Smooth muscle cell of the brain vasculature (primary cell): ENCODE results near the gene GSK3A.

Source experiments
- DNase-seq: peaks from one replicate; pipeline ENCODE4 v3.0.0-alpha.2; 2012; ENCODE audit warnings: low read depth, low spot score

The GSK3A gene

DNA sequence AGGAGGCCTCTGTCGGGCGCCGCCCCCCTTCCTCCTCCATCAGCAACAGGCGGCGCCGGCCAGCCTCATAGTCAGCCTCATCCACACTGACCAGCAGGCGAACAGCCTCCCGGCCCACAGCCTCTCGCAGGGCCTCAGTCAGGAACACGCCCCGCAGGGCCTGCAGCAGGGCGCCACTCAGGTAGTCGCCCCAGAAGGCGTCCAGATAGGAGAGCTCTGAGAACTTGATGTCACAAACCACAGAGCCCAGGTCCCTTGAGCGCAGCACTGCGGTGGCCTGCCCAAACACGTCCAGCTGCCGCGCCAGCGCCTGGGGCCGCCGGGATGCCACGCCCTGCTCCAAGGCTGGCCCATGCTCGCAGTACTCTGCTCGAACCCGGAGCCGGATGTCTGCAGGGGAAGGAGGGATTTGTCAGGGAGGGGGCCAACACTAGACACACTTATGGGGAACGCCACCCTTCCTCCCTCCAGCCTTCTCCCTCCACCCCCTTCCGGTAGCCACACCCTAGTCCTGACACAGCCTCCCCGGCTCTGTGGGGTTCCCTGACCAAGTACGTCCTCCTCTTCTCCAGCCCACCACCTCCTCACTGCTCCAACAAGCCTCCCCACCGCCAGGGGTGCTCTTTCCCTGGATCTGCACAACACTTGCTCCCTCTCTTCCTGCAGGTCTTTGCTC lies 42.8 kb downstream of the GSK3A start:
- DNase-seq: no peak

DNA sequence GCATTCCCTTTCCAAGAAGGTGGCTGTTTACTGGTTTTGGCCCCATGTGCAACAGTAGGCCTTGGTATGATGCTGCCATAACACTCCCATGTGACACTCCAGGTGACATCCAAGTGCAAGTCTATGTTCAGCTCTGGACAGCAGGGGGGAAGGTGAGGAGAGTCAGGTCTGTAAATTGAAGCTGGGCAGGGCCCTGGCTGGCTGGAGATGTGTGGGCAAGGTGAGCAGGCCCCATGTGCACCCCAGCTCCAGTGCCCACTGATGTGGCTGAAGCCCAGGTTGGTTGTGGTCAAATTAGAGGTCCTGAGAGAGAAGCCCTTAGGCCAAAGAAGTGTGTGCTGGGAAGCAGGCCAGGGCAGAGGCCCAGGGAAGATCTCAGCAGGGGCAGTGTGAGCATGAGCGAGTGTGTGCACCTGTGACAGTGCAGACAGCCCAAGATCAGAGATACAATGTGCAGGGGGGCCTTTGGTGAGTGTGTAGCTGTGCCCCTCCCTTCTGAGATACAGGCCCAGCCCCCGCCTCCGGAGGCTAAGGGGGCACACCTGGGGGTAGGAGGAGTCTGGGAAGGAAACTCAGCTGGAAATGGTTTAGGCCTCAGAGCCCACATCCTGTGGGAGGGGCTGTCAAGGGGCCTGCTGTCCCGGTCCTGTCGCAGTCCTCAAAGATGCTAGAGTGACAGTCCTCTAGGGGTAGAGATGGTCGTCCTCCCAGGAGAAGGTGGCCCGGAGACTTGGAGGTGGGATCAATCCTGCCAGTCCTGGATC lies 43.5 kb downstream of the GSK3A start:
- no peak for DNase-seq

DNA sequence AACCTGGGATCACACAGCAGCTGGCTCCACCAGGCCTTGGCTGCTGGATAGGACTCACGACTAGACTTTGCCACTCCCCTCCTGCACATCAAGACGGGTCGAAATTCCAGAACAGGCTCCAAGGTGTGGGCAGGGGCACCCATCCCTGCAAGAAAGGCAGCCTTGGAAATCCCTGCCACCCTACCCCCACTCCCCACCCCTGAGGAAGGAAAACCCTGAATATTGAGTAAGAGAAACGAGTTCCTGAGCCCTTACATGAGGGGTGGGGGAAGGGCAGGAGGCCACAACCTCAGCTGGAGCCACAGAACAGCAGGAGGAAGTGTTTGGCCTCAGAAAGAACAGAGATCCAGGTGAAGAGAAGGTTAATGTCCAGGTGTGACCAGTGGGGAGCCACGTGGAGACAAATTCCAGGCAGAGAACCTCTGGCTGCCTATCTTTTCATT lies 45.0 kb downstream of the GSK3A start:
- DNase-seq: no peak

DNA sequence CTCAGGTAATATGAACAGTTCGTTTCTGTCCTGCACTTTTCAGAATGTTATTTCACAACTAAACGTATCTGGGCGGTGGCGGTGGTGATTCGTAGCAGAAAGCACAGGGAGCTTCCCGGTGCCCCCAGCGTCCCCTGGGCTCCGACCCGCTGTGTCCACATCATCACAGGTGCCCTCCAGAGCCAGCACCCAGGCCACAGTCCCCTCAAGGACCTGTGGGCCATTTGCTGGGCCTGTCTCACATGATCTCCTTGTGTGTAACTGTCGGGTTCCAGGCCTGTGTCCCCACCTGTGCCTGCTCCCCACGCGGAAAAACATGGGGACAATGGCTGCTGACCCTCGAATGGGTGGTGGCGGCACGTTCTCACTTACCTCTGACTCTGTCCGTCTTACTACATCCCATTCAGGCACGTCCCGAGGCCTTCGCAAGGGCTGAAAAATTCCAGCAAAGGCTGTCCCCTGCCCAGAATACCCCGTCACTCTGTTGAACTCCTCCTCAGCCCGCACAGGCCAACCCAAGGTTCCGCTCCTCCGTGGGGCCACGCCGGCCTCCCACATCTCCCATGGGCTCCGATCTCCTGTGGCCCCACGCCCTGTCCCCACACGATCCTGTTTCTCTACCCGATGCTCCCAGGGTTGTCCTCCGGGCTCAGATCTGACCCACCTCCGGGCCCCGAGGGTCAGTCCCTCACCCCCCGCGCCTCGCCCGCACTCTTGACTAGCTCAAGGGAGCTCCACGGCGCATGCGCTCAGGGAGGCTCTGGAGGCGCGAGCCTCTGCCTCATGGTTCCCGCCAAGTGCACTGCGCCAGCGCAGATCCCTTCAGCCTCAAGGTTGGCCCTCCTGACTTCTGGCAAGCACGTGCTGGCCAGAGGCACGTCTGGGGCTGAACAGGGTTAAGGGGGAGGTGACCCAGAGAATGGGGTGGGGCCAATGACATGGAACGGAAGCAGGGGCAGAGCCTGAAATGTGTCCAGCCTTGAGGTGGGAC lies 46.1 kb downstream of the GSK3A start:
- DNase-seq: no peak

DNA sequence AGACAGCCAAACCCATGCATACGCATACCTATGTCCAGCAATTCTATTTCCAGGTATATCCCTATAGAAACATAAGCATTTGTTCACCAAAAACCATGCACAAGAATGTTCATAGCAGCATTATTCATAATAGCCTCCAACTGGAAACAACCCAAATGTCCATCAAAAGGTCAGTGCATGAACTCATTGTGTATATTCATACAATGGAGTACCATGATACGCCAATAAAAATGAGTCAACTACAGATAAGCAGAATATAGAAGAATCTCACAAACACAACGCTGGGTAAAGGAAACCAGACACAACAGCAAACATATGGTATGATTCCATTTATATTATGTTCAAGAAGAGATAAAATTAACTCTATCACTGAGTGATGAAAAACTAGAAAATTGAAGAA lies 48.7 kb downstream of the GSK3A start:
- DNase-seq: no peak

DNA sequence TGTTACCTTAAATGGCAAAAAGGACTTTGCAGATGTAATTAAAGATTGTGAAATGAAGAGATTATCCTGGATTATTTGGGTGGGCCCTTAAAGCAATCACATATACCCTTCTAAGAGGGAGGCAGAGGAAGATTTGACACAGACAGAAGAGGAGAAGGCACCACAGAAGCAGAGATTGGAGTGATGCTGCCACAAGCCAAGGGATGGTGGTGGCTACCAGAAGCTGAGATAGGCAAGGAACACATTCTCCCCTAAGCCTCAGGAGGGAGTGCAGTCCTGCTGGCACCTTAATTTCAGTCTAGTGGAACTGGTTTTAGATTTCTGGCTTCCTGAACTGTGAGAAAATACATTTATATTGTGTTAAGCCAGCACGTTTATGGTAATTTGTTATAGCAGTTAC lies 49.1 kb downstream of the GSK3A start:
- DNase-seq: no peak

DNA sequence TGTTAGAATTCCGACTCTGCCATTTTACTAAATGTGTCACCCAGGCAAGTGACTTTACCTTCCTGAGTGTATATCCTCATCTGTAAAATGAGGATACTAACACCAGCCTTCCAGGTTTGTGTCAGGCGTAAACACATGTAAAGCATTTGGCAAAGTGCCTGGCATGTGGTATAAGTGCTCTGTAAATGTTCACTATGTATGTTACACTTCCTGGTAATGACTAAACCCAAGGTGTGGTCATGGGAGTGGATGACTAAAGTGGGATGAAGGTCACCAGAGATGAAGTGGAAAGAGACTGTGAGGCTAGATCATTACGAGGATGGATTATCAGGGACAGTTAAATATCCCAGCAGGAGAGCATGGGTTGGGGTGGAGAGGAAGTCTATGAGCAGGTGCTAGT lies 50.5 kb downstream of the GSK3A start:
- no peak for DNase-seq

DNA sequence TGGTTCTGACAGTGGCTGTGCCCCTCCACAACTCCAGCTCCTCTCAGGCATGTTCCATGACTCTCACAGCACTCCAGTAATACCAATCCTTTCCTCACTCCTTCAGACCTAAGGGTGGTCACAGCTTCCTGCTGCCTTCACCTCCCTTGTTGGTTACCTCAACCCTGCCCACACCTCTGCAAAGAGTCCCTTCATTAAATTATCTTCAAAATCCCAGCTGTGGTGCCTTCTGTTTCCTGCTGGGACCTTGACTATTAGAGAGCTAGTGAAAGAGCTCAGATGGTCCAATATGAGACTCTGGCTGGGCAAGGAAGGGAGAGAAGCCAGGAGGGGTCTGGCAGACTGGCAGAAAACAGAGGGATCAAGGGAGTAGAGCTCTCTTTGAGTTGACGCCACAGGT lies 51.1 kb downstream of the GSK3A start:
- no peak for DNase-seq

DNA sequence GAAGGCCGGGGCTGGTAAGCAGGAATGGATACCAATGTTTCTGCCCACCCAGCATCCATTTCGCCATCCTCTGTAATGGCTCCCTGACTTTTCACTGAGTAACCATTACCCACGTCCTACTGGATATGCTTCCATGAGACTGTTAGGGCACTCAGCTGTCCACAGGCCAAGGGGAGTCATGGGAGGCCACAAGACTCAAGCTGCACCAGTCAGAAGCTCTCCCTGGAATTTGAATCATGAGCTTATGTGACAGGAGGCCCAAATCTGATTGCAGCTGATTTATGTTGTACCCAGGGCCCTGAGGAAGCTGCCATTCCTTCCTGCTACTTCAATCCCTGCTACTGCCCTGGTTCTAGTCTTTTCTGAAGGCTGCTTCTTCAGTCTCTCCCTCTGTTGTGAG lies 53.3 kb downstream of the GSK3A start:
- DNase-seq: no peak

DNA sequence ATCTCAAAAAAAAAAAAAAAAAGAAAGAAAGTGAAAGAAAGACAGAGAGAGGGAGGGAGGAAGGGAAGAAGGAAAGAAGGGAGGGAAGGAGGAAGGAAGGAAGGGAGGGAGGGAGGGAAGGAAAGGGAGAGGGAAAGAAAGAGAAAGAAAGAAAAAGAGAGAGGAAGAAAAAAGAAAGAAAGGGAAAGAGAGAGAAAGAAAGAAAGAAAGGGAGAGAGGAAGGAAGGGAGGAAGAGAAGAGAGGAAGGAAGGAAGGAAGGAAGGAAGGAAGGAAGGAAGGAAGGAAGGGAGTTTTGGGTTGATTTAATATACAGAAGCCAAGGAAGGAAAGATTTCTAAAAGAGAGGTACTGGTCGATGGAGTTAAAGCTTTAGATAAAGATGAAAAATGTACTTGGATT lies 53.7 kb downstream of the GSK3A start:
- DNase-seq: no peak

DNA sequence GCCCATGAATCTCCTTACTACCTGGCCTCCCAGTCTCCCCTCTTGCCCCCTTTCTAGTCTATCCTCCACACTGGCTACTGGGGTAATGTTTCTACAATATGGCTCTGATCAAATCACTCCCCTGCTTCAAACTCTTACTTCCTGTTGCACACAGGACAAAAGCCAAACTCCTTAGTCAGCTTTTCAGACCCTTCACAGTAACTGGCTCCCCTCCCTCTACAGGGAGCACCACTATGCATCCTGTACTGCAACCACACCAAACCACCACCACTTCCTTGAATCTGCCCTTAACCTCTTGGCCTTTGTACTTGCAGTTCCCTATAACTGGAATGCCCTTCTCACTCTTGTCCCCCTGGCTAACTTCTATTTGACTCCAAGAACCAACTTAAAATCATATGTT lies 57.1 kb downstream of the GSK3A start:
- DNase-seq: no peak

DNA sequence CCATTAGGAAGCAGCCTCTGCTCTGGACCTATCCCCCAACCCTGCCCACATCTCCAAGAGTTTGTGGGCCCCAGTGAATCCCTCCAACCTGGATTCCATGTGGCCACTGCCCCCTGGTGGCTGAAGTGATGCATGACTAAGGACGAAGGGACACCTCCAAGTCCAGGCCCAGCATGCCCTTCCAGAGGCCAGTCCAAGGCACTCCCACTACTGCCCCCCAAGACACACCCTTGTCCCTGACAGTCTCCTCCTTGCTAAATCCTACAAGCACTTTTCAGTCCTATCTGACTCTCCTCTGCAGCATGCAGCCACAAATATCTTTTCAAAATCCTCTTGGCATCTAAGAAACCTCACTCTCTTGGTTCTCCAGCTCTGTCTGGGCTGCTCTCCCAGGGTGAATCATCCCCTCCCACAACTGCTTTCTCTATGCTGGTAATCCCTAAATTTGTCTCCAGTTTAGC lies 58.0 kb downstream of the GSK3A start:
- peak; percentile 44 for DNase-seq
